Globus pallidus (tissue), 1 donor: ENCODE data around the gene DUSP8.

Experiments
- DNase-seq: peaks from one replicate; pipeline ENCODE4 v3.0.0-alpha.2; 2015; ENCODE audit warnings: low spot score

Gene DUSP8

DNA sequence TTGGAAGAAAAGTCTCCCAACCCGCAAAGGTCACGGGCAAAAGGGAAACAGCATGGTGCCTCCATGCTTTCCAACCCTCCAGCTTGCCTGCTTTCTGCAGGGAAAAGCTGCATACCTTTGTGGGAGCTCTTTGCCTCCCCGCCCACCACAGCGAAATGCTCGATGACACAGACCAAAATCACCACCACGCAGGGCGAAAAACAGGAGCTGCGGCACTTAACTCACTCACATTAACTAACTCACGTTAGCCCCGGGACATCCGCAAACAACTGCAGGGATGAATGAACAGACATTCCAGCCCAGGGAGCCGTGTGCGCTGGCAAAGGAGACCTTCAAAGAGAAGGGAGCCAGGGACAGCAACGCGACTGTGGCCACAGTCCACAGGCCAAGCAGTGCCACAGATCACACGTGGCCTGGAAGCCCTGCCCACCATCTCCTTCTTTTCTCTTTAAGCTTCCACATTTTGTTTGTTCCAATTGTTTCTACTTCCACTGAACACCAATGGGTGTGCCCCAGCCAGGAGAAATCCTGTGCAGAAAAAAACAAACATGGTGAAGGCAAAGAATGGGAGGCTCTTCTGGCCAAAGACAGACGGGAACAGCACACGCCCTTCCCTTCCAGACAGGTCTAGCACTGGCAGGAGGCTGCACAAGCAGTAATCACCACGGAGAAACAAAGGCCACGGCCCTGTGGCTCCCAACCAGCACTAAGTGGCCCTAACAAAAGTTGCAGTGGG lies 39.3 kb downstream of the DUSP8 start:
- DNase-seq, result no peak

DNA sequence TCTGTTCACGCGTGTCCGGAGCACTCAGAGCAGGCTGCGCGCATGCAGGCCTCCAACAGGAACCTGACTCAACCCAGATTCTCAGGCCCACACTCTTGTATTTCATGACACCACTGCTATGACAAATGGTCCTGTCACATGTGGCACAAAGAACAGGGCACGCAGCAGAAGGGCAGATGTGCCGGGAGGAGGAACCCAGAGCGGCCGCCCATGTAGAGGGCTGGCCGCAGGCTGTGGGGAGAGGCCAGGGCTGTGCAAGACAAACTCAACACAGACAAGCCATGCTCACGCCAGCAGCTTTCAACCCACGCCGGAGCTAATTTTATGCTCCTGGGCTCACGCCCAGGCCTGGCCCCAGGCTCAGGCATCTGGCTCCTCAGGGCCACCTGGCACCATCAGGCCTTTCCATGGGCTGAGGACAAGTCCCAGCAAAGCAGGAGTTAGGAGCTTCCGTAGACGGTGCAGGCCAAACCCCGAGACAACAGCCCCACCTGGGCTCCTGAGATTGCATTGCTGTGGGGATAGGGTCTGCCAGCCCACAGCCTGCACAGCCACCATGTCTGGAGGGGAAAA lies 40.0 kb downstream of the DUSP8 start:
- peak; percentile 51 for DNase-seq

DNA sequence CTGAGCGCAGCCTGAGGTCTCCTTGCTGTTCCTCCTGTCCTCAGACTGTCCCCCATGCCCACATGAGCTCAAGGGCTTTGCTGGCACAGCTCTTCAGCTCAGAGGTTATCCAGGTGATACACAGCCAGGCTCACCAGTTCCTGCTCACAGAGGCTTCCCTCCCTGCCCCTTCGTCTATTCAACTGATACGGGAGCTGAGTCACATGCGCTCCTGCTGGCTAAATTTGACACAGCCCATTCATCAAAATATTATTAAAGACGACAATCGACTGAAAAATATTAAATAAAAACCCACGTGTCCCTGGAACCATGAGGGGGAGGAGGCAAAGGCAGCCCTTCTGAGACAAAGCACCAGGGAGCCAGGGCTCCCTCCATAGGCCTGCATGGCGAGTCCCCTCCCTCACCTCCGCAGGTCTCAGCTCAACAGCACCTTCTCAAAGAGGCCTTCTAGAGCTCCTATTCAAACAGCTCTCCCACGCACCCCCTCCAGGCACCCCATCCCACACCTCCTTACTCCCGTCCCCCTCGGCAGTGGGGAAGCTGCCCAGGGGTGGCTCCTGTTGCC lies 40.5 kb downstream of the DUSP8 start:
- DNase-seq, result no peak

DNA sequence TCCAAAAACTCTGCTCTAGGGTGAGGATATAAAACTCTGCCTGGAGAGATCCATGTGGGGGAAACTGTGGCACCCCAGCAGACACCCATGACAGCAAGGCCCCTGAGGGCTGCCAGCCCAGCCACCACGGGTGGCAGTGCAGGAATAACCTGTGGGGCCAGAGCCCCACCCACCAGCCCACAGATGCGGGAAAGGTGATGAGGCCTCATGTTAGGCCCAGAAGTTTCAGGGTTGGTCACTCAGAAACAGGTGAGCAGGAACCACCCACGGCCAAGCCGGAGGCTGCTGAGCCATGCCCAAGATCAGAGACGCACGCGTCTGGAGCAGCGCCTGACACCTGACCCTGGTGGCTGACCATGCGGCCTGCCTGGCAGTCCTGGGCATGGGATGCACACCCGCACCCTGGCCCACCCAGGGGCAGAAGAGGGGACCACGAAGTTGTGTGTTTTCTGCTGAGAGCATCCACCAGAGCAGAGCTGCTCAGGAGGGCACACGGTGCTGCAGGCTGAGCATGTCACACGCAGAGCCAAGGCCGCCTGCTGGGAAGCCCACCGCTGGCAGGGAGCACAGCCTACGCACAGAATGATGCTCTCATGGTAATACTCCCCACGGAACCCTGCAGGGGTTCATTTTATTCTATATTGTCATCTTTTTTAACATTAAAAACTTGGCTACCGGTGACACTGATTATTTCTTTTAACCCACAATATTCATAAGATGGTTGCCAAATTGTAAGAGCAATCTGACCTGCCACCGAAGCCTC lies 41.2 kb downstream of the DUSP8 start:
- no peak for DNase-seq

DNA sequence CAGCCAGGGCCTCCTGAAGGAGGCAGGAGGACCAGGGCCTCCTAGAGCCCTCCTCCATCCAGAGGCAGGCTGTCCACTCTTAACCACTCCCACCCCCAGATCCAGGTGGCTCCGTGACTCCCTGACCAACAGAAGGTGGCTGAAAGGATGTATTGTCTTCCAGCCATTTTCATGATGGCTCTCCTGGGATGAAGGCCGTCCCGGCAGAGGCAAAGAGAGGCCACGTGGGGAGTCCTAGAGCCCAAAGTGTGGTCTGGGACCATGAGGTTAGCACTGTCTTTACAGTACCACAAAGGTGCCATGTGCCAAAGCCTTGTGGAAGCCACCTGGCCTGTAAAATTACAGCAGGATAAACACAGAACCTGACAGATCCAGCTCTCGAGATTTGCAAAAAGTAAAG lies 42.3 kb downstream of the DUSP8 start:
- no peak for DNase-seq

DNA sequence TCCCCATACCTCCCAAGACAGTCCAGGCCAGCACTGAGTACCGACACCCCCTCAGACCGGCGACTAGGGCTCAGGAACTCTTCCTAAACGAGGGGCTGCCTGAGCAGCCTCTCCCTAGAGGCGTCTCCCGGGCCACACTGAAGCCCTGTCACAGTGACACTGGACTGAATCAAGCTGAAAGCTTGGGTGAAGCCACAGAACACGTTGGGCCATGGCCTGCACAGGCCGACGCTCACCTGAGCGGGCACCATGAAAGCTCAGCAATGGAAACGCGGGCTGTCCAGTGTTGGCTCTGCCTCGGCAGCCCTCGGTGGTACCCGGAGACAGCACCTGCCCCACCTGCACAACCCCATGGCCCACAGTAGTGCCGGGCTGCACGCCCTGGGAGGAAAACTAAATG lies 42.8 kb downstream of the DUSP8 start:
- no peak for DNase-seq

DNA sequence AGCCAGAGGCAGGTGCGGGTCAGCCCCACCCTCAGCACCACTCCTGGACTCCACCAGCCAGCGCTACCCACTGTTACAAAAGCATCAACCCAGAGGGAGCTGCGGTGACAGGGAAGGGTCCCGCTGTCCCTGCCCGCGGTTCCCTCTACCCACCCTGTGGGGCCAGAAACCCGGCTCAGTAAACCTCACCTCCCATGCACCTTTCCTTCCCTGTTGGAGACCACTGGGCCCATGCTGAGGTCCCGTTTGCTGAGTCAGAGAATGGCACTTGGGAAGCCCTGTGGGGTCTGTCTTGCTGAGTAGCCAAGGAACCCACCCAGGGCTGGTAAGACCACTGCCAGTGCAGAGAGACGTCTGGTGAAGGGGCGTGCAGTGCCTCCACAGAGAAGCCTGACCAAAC lies 43.4 kb downstream of the DUSP8 start:
- no peak for DNase-seq

DNA sequence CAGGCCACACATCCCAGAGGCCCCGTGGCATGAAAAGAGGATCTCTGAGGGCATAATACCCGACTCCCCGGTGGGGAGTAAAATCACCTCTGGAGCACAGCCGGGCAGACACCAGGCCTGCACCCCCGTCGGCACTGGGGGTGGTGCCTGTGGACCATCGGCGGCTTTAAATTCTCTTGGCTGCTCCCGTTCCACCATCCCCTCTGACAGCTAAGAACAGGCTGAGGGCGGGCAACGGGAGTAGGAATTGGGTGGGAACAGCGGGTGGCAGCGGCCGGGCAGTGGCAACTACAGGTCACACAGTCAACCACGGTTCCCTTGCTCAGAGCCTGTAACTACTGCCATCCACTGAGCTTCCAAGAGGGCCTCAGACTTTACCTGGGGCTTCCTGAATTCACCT lies 45.3 kb downstream of the DUSP8 start:
- DNase-seq, result no peak

DNA sequence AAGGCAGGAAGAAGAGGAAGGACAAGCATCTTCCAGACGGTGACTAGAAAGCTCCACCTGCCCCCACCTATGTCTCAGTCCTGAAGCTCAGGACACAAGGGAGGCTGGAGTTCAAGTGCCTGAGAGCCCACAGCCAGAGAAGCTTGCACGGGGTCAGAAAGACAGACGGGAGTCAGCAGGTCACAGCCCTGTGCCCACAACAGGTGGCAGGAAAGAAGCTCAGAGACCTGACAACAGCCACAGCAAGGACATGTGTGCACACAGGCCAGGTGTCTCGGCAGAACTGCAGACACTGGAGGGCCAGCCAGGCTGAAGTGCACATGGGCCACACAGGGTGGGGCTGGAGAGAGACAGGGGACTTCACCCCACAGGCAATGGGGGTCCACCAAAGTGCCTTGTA lies 48.3 kb downstream of the DUSP8 start:
- DNase-seq, result no peak

DNA sequence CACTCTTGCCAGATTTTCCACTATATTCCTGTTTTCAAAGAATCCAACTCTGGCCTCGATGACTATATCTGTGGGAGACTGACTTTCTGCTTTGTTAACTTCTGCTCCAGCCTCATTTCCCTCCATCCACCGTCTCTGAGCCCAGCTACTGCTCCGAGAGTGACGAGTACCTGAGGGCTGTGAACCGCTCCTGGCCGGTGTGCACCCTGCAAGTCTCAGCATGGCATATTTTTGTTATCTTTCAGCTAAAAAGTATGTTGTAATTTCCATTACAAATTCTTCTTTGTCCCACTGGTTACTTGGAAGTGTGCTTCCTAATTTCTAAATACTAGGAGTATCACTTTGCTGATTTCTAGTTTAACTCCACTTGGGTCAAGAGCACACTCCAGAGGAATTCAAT lies 49.0 kb downstream of the DUSP8 start:
- DNase-seq, result no peak

DNA sequence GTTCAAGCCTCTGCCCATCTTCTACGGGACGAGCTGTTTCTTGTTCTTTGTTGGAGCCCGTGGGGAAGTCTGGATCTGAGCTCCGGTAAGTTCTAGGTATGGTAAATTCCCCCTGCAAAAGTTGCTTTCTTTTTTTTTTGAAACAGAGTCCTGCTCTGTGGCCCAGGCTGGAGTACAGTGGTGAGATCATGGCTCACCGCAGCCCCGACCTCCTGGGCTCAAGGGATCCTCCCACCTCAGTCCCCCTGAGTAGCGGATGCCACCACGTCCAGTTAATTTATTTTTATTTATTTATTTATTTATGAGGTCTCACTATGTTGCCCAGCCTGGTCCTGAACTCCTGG lies 50.0 kb downstream of the DUSP8 start:
- DNase-seq, result no peak

DNA sequence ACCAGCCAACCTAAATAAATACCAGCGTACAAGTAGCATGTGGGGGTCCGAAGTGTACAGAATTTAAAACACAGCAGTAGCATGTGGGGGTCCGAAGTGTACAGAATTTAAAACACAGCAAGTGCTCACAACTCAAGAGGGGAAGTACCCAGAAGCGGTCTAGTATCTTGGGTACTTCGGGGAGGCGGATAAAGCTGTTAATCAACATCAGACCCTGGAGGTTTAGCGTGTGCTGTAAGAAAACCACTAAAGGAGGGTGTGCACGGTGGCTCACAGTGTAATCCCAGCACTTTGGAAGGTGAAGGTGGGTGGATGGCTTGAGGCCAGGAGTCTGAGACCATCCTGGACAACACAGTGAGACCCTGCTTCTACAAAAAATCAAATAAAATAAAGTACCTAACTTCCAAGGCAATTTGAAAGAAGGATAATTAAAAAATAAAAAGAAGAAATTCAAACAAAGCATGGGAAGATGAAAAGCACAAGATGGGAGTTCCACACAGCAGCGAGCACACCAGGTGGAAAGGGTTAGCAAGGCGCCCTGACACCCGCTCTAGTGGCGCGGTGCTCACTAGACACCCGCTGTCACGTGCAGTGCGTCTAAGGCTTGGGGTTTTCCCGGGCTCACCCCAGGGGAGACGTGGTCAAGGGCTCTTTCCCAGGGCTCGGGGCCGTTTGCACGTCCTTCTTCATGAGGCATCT lies 50.5 kb downstream of the DUSP8 start:
- DNase-seq, result no peak

DNA sequence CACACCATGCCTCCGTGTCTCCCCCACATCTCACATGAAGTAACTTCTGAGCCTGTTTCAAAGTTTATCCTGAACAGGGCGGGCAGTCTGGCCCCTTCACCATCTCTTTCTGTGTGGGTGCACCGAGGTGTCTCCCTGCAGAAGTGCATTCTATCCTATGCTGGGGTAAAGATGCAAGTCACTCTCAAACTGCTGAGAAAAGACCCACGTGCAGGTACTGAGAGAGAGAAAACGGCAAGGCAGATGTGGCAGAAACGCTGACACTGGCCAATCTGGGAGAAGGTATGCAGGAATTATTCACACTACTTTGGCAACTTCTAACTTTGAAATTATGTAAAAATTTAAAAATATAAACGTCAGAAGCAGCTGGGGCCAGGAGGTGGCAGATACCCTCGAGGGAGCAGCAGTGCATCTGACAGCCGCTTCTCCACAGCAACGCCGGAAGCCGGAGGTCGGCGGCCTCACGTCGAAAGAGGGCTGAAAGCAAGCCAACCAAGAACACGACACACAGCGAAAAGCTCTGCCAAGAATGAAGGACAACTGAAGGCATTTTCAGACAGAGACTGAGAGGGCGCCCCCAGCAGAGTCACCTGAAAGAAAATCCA lies 51.3 kb downstream of the DUSP8 start:
- DNase-seq, result no peak

DNA sequence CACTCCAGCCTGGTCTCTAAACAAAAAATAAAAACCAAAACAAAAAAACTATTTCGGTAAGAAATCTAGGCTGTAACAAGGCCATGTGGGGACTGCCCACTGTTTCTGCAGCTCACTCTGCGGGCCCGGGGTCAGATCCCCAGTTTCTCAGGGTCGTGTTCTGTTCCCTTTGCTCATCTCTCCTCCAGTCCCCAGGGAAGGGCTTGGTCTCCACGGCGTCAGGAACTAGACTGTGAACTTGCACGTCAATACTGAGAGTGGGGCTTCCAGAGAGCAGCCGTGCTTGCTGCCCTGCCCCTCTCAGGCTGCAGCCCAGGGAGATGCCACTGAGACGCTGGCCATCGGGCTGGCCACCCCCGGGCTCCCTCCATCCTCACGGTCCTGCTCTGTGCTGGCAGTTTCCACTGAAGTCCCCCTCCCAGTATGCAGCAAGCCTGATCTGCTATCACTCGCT lies 51.8 kb downstream of the DUSP8 start:
- no peak for DNase-seq

DNA sequence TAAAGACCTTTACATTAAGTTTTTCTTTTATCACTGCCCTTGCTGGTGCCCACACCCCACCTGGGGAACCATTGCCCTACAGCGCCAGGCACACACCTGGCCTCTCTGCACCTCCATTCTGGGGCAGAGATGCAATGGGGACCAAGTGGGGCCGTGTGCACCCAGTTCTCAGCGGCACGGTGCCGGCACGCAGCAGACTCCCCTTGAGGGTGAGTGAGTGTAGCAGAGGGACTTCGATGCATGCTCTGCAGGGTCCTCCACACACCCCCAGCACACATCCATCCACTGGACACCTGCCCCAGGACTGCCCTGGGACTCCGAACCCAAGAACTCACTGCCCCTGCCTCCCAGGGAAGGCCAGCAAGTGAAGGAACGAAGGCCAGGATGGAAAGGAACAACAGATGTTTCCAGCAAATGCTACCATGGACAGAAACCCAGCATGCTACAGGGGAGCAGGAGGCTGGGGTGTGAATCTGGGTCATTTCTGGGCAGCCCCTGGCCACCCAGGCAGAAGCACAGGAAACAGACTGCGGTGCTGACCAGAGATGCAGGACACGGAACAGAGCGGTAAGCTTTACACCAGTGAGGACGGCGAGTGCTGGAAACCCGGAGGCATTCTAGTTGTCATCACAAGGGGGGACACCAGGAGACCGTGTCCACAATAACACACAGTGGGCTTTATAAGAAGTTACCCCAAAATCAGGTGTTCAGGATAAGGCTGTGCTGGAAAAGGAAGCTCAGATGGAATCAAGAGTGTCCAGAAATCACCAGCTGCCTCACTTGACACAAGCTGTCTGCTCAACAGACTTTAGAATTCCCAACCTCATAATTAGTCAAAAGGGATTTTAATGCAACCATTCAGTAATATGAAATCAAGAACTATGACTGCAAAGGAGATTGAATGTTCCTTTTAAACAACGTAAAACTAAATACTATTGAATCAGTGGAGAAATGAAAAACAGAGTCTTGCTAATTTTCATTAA lies 52.8 kb downstream of the DUSP8 start:
- DNase-seq, result no peak

DNA sequence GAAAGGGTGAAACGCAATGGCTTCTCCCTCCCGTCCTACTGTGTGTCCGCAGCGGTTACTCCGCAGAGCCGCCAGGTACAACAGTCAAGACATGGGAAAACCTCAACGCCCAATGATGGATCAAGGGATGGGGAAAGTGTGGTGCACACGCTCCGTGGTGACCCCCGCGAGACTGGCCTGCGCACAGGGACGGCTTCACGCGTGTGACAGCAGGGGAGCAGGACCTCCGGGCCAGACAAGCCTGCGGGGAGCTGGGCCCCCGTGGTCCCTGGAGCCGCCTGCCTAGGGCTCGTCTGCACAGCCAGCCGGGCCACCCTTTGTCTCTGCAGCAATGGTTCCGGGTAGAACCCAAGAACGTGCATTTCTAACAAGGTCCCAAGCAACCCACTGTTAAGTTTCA lies 53.8 kb downstream of the DUSP8 start:
- no peak for DNase-seq

DNA sequence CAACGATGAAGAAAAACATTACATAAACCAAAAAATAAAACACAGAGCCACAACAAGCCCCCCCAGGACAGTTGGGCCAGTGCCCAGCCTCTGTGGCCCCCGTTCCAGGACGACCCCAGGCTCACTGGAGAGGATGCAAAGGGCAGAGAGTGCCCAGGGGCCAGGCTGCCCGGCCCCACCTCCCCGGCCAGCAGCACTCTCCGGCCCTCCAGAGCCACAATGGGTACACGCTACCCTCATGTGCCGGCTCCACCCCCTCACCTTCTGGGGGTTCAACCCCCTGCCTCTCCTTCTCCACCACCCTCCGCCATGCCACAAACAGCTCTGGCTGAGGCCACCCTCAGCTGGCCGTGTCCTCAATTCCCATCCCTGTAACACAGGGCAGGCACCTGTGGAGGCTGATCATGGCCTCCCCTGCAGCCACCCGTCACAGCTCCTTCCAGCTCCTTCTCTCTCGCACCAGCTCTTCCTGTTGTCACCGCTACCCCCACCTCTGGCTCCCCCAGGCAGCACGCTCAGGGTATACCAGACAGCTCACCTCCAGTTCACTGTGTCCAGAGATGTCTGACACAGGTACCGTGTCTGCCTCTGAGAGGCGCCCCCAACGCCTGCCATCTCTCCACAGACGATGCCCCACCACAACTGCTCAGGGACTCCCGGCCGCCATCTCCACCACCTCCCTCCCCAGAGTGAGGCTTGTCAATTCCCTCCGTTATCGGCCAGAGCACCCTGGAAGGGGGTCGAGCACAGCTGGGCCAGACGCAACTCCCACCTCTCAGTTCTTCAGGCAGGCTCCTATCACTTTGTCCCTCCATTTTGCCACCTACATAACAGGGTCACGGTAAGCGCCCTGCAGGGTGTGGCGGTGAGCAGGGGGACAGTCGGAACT lies 54.7 kb downstream of the DUSP8 start:
- DNase-seq, result no peak

DNA sequence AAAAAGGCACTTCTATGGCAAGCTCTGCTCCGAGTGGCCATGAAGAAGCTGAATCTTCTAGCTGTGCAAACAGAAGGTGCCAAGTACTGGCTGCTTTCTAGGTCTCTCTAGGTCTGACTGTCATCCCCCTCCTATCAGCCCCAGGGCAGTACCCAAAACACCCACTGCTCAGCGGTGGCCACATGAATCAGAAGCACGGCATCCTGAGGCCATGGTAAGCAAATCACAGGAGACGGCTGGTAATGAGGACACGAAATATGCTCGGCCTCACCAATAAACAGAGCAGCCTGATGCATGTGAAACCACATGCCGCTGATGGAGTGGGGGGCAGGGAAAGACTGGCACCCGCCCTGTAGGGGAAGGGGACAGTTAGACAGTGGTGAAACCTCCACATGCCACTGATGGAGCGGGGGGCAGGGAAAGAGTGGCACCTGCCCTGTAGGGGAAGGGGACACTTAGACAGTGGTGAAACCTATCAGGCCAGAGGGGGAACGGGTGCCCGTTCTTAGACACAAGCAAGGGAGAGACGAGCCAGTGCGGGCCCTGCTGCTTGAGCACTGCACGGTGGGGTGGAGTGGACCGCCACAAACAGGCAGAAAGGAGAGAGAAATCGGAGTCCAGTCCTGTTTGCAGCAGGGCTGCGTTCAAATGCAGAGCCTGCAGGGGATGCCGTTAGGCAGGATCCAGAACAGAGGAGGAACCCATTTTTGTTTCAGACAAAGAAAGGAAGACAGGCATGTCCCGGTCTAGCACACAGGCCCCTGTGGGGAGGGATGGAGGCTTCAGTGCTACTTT lies 55.6 kb downstream of the DUSP8 start:
- DNase-seq, result no peak
